ENCODE results near the gene LIN37. TPM values are rescaled to one million over a fixed set of nuclear protein-coding genes. Genes with fewer than 3 reads are reported as not detected.

The LIN37 gene
- total and polyA plus RNA-seq, 2 of the 13 experiments (the other 11 are each of a cell fraction or from before 2014, with no cell fraction given), result 6.3 to 8.7 TPM

DNA sequence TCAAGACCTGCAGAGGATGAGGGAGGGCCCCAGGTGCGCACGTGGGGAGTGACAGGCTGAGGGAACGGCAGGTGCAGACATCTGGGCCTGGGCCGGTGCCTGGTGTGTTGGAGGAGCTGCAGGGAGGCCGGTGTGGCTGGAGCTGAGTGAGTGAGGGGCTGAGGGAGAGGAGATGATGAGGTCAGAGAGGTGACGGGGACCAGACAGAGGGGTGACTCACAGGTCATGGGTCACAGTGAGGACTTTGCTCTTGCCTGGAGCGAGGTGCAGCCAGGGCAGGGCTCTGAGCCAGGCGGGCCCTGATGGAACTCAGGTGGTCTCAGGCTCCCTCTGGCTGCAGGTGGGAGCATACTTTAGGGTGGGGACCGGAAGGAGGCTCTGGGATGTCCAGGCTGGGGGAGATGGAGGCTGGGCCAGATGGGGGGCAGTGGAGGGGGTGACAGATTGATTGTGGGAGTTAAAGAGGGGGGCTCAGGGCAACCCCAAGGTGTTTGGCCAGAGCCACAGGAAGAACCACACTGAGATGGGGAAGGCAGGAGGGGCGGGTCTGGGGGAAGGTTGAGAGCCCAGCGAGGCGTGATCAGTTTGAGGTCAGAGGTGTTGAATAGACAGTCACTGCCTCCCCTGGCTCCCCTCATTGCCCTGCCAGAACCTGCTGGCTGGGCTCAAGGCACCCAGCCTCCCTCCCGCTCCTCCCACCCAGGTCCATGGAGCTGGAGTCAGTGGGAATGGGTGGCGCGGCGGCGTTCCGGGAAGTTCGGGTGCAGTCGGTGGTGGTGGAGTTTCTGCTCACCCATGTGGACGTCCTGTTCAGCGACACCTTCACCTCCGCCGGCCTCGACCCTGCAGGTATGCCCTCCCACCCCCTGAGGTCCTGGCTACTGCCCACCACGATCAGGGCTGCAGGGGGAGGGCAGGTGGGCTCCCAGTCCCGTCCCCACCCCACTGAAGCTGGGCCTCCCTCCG lies 35.4 kb downstream of the LIN37 start:
- POLR2A ChIA-PET, result no interaction called here
- FAIRE-seq, result no peak
- H4K20me1 ChIP-seq (ENCODE audit: insufficient read depth, low read length), result no peaks in the 10 kb centered on the region
- TF ChIP-seq SRSF9 (IDR thresholded peaks at IDR 0.05; ENCODE audit: borderline replicate concordance, insufficient read depth, low read depth, low read length, poor library complexity, severe bottlenecking), result no peak
- peak; percentile 92 for TF ChIP-seq ZNF263 (CRISPR knock-in tag; IDR thresholded peaks at IDR 0.05)
- TF ChIP-seq ZKSCAN5 (CRISPR knock-in tag; IDR thresholded peaks at IDR 0.05), result peak; percentile 70; the same call in 1 of the 2 replicates
- TF ChIP-seq, protein P1, sequence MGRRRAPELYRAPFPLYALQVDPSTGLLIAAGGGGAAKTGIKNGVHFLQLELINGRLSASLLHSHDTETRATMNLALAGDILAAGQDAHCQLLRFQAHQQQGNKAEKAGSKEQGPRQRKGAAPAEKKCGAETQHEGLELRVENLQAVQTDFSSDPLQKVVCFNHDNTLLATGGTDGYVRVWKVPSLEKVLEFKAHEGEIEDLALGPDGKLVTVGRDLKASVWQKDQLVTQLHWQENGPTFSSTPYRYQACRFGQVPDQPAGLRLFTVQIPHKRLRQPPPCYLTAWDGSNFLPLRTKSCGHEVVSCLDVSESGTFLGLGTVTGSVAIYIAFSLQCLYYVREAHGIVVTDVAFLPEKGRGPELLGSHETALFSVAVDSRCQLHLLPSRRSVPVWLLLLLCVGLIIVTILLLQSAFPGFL (CRISPR knock-in tag; IDR thresholded peaks at IDR 0.05), result no peak
- TF ChIP-seq MIXL1 (CRISPR knock-in tag; IDR thresholded peaks at IDR 0.05), result no peak
- TF ChIP-seq FOXO1 (CRISPR knock-in tag; IDR thresholded peaks at IDR 0.05), result no peak
- no peak for TF ChIP-seq GFI1 (CRISPR knock-in tag; IDR thresholded peaks at IDR 0.05; ENCODE audit: borderline replicate concordance)
- peak; percentile 47; the same call in 1 of the 2 replicates for TF ChIP-seq RXRA (CRISPR knock-in tag; IDR thresholded peaks at IDR 0.05)
- TF ChIP-seq, protein P2, sequence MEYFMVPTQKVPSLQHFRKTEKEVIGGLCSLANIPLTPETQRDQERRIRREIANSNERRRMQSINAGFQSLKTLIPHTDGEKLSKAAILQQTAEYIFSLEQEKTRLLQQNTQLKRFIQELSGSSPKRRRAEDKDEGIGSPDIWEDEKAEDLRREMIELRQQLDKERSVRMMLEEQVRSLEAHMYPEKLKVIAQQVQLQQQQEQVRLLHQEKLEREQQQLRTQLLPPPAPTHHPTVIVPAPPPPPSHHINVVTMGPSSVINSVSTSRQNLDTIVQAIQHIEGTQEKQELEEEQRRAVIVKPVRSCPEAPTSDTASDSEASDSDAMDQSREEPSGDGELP (IDR thresholded peaks at IDR 0.05; ENCODE audit: borderline replicate concordance, low read depth), result no peak
- peak; percentile 13; the same call in 1 of the 2 replicates for TF ChIP-seq HOXA3 (CRISPR knock-in tag; IDR thresholded peaks at IDR 0.05)
- TF ChIP-seq, protein P3, sequence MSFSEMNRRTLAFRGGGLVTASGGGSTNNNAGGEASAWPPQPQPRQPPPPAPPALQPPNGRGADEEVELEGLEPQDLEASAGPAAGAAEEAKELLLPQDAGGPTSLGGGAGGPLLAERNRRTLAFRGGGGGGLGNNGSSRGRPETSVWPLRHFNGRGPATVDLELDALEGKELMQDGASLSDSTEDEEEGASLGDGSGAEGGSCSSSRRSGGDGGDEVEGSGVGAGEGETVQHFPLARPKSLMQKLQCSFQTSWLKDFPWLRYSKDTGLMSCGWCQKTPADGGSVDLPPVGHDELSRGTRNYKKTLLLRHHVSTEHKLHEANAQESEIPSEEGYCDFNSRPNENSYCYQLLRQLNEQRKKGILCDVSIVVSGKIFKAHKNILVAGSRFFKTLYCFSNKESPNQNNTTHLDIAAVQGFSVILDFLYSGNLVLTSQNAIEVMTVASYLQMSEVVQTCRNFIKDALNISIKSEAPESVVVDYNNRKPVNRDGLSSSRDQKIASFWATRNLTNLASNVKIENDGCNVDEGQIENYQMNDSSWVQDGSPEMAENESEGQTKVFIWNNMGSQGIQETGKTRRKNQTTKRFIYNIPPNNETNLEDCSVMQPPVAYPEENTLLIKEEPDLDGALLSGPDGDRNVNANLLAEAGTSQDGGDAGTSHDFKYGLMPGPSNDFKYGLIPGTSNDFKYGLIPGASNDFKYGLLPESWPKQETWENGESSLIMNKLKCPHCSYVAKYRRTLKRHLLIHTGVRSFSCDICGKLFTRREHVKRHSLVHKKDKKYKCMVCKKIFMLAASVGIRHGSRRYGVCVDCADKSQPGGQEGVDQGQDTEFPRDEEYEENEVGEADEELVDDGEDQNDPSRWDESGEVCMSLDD (CRISPR knock-in tag; IDR thresholded peaks at IDR 0.05; ENCODE audit: borderline replicate concordance), result 0 out of 2 replicates have a peak, but pooled peaks have one; percentile 12
- peak; percentile 50 for TF ChIP-seq HNF4A (CRISPR knock-in tag; IDR thresholded peaks at IDR 0.05)
- no peak for TF ChIP-seq TOPORS (CRISPR knock-in tag; IDR thresholded peaks at IDR 0.05)
- peak; percentile 40; the same call in 1 of the 2 replicates for TF ChIP-seq FOSL1 (CRISPR knock-in tag; IDR thresholded peaks at IDR 0.05; ENCODE audit: borderline replicate concordance)
- no peak for TF ChIP-seq KLF16 (CRISPR knock-in tag; IDR thresholded peaks at IDR 0.05)
- TF ChIP-seq ZNF44 (CRISPR knock-in tag; IDR thresholded peaks at IDR 0.05), result no peak
- TF ChIP-seq FOSL2 (CRISPR knock-in tag; IDR thresholded peaks at IDR 0.05), result peak; percentile 88
- no peak for TF ChIP-seq ZNF550 (CRISPR knock-in tag; IDR thresholded peaks at IDR 0.05; ENCODE audit: borderline replicate concordance)
- TF ChIP-seq JUND (CRISPR knock-in tag; IDR thresholded peaks at IDR 0.05), result peak; percentile 73
- TF ChIP-seq WIZ (CRISPR knock-in tag; IDR thresholded peaks at IDR 0.05), result no peak

More for the DNA sequence above, 35.4 kb downstream of the LIN37 start:
- WGBS (ENCODE audit: low lambda C conversion rate), result 77% methylated on average over 19 of the region's 28 CpGs
- intact Hi-C loops (cut with micrococcal nuclease; ENCODE audit: unreplicated experiment), result no loop called here
- Histone ChIP-seq H3K27ac (ENCODE audit: extremely low read length, insufficient read depth, low read length) (no peak overlapping the region), H3K4me1 (ENCODE audit: insufficient read depth, low read length) (peaks cover 28% of the 10 kb centered on the region), H3K79me2 (ENCODE audit: insufficient read depth, low read length) (no peaks in the 10 kb centered on the region), H3K9me3 (ENCODE audit: low read length) (no peaks in the 10 kb centered on the region), H3K4me2 (ENCODE audit: low read depth, low read length) (no peak overlapping the region), H3K9ac (ENCODE audit: insufficient read depth, low read depth, low read length) (no peak overlapping the region), H3K4me3 (replicated peaks in 1 of 3; ENCODE audit: insufficient read depth in 1 of 3, low read depth in 2 of 3, low read length in 3 of 3) (no peak overlapping the region), H3K36me3 (replicated peaks in 1 of 2; ENCODE audit: control insufficient read depth in 1 of 2, insufficient read depth in 2 of 2, low read length in 2 of 2) (peaks cover 0 to 2% of the 10 kb centered on the region in 2 experiments; a peak in 2 of 5 replicates), H2AFZ (ENCODE audit: low read length) (no peak overlapping the region), H3K27me3 (ENCODE audit: control insufficient read depth in 1 of 2, insufficient read depth in 2 of 2, low read length in 2 of 2) (no peaks in the 10 kb centered on the region)
- no TSS peak for BruUV-seq (replicated peaks)
- CTCF ChIA-PET (ENCODE audit: low intra/inter-chr PET ratio, low total read pairs), result interaction anchor here (0.7 kb wide), 1 partner anchor 90 kb away, joined by 3 read pairs; no protein-coding TSS in a partner anchor
- ATAC-seq, result peak; percentile 26; the same call in 2 of the 3 replicates
- DNase-seq (ENCODE audit: low spot score), result no peak
- in situ Hi-C loops (cut with HindIII; ENCODE audit: extremely low pct_ligation_motif_present, low pct_unique_long_range_greater_than_20kb), result no loop called here
